ENCODE data around the gene KLHL15. TPM values are rescaled to one million over a fixed set of nuclear protein-coding genes. Genes with fewer than 3 reads are reported as not detected.
A peak's percentile ranks its signal among the peaks of the same experiment; 100 is the strongest.

Gene KLHL15
- polyA plus RNA-seq, 3 donors, result 3.2 to 24.4 (median 3.9) TPM

DNA sequence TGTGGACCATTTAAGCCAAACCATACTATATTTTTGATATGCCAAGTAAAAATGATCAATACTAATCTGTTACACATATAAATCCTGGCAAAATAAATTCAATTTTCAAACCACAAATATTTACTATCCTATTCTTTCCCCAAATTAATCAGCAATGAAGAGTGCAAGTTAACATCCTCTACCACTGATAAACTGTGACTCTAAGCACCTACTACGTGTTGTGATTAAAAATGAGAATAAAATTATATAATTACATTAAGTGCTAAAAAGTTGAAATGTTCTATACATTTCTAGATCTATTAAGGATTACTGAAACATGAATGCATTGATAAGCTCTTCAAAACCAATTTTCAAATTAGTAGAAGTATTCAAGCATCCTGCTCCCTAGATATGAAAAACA, 3.4 kb downstream of the KLHL15 start:
- H3K4me2 ChIP-seq (replicated peaks; ENCODE audit: extremely low read depth, low read length, poor library complexity, severe bottlenecking), result peak overlapping the region; percentile 75
- H2AFZ ChIP-seq (ENCODE audit: insufficient read depth, low read depth, low read length, poor library complexity, severe bottlenecking), result no peak overlapping the region
- no peaks in the 10 kb centered on the region for H3K36me3 ChIP-seq (replicated peaks in 1 of 2; ENCODE audit: control insufficient read depth in 1 of 2, insufficient read depth in 2 of 2, low read length in 2 of 2)
- H3K27ac ChIP-seq (ENCODE audit: low read depth in 1 of 2, low read length in 2 of 2), result no peak overlapping the region
- peaks cover 0 to 5% of the 10 kb centered on the region in 2 donors for H3K36me3 Mint-ChIP-seq
- peak overlapping the region; percentile 84 for H3K9ac ChIP-seq (ENCODE audit: insufficient read depth, low read length, poor library complexity, severe bottlenecking)
- H4K20me1 ChIP-seq (ENCODE audit: insufficient read depth, low read length), result peaks cover 21% of the 10 kb centered on the region
- H3K27ac Mint-ChIP-seq, result peak overlapping the region in 2 of 7 donors; percentile 4 to 22
- WGBS (ENCODE audit: insufficient coverage), result no CpG with 5 or more reads among the region's 1 CpG
- peaks cover 0 to 8% of the 10 kb centered on the region in 2 donors for H3K4me1 ChIP-seq (ENCODE audit: control insufficient read depth in 1 of 2, insufficient read depth in 2 of 2, low read length in 2 of 2)
- H3K27me3 ChIP-seq (ENCODE audit: control insufficient read depth in 2 of 2, insufficient read depth in 2 of 2, low read length in 2 of 2), result peaks cover 0 to 36% of the 10 kb centered on the region in 2 donors
- H3K4me3 Mint-ChIP-seq, result peak overlapping the region; percentile 79
- intact Hi-C loops (cut with micrococcal nuclease), result loop anchor here in 1 of 2 donors (10.0 kb wide), 1 partner anchor 119 kb away; the partner anchor contains the start of genes APOO and CXorf58
- TF ChIP-seq CTCF (IDR thresholded peaks at IDR 0.05), result no peak
- H3K9me3 ChIP-seq (replicated peaks in 1 of 2; ENCODE audit: control insufficient read depth in 1 of 2, insufficient read depth in 1 of 2, low read length in 2 of 2), result peaks cover 0 to 13% of the 10 kb centered on the region in 2 donors
- H3K4me1 Mint-ChIP-seq, result peaks cover 30% of the 10 kb centered on the region
- DNase-seq, result no peak
- H3K9me3 Mint-ChIP-seq, result peaks cover 0 to 30% (median 3%) of the 10 kb centered on the region in 7 donors
- peaks cover 62% of the 10 kb centered on the region for H3K79me2 ChIP-seq (ENCODE audit: insufficient read depth, low read length)
- peaks cover 0 to 51% (median 0%) of the 10 kb centered on the region in 3 donors for H3K27me3 Mint-ChIP-seq (ENCODE audit: low read depth in 3 of 3)
- H3K4me3 ChIP-seq (replicated peaks in 1 of 3; ENCODE audit: low read depth in 2 of 3, low read length in 3 of 3), result peak overlapping the region; percentile 60 to 99 (median 81)

GRCh38 chrX:24020306-24020876, 6.6 kb downstream of the KLHL15 start:
- intact Hi-C loops (cut with micrococcal nuclease), result loop anchor here in 1 of 2 donors (10.0 kb wide), 1 partner anchor 116 kb away; the partner anchor contains the start of genes APOO and CXorf58
- Histone ChIP-seq H4K20me1 (ENCODE audit: insufficient read depth, low read length) (peaks cover 33% of the 10 kb centered on the region), H3K9ac (ENCODE audit: insufficient read depth, low read length, poor library complexity, severe bottlenecking) (no peak overlapping the region), H2AFZ (ENCODE audit: insufficient read depth, low read depth, low read length, poor library complexity, severe bottlenecking) (no peak overlapping the region), H3K36me3 (replicated peaks in 1 of 2; ENCODE audit: control insufficient read depth in 1 of 2, insufficient read depth in 2 of 2, low read length in 2 of 2) (no peaks in the 10 kb centered on the region), H3K27me3 (ENCODE audit: control insufficient read depth in 2 of 2, insufficient read depth in 2 of 2, low read length in 2 of 2) (peaks cover 0 to 32% of the 10 kb centered on the region in 2 donors), H3K4me2 (replicated peaks; ENCODE audit: extremely low read depth, low read length, poor library complexity, severe bottlenecking) (no peak overlapping the region), H3K79me2 (ENCODE audit: insufficient read depth, low read length) (peaks cover 91% of the 10 kb centered on the region), H3K27ac (ENCODE audit: low read depth in 1 of 2, low read length in 2 of 2) (no peak overlapping the region), H3K9me3 (replicated peaks in 1 of 2; ENCODE audit: control insufficient read depth in 1 of 2, insufficient read depth in 1 of 2, low read length in 2 of 2) (peaks cover 0 to 8% of the 10 kb centered on the region in 2 donors), H3K4me1 (ENCODE audit: control insufficient read depth in 1 of 2, insufficient read depth in 2 of 2, low read length in 2 of 2) (peaks cover 0 to 8% of the 10 kb centered on the region in 2 donors), H3K4me3 (replicated peaks in 1 of 3; ENCODE audit: low read depth in 2 of 3, low read length in 3 of 3) (no peak overlapping the region)
- Mint-ChIP-seq H3K36me3 (peaks cover 0 to 24% of the 10 kb centered on the region in 2 donors), H3K27ac (no peak overlapping the region), H3K4me3 (no peak overlapping the region), H3K4me1 (peaks cover 30% of the 10 kb centered on the region), H3K27me3 (ENCODE audit: low read depth in 3 of 3) (peaks cover 0 to 63% (median 0%) of the 10 kb centered on the region in 3 donors), H3K9me3 (peaks cover 0 to 14% (median 3%) of the 10 kb centered on the region in 7 donors)
- no peak for DNase-seq
- no peak for TF ChIP-seq CTCF (IDR thresholded peaks at IDR 0.05)
- no CpG with 5 or more reads among the region's 3 CpGs for WGBS (ENCODE audit: insufficient coverage)
